IPS-15b (cell line): ENCODE results near the gene SPP1.
"Not testable (repeated sequence)": the region's sequence is repeated elsewhere in the genome, so short reads cannot be mapped to it uniquely, and the experiment has no call there.

Source experiments
- H3K27me3 ChIP-seq: one replicate; pipeline ENCODE4 v1.6.1; 2013; ENCODE audit warnings: low read length; ENCODE audit not compliant: control insufficient read depth, insufficient read depth
- H3K36me3 ChIP-seq: one replicate; pipeline ENCODE4 v1.6.1; 2013; ENCODE audit warnings: low read length; ENCODE audit not compliant: control insufficient read depth, insufficient read depth
- H3K4me1 ChIP-seq: one replicate; pipeline ENCODE4 v1.6.1; 2013; ENCODE audit warnings: mild to moderate bottlenecking, low read length; ENCODE audit not compliant: control insufficient read depth, insufficient read depth
- H3K4me3 ChIP-seq: one replicate; pipeline ENCODE4 v1.5.1; 2013; ENCODE audit warnings: low read depth, low read length
- H3K9ac ChIP-seq: one replicate; pipeline ENCODE4 v1.6.1; 2013; ENCODE audit warnings: low read depth, mild to moderate bottlenecking, low read length
- H3K9me3 ChIP-seq: one replicate; pipeline ENCODE4 v1.6.1; 2013; ENCODE audit warnings: mild to moderate bottlenecking, low read length; ENCODE audit not compliant: control insufficient read depth, insufficient read depth

SPP1 gene

GRCh38 chr4:88014386-88014905 is 38.9 kb downstream of the SPP1 start:
- peaks cover 20% of the 10 kb centered on the region for H3K4me1 ChIP-seq
- no peaks in the 10 kb centered on the region for H3K27me3 ChIP-seq

GRCh38 chr4:88015659-88016295 is 40.3 kb downstream of the SPP1 start:
- H3K9me3 ChIP-seq, result no peaks in the 10 kb centered on the region
- H3K9ac ChIP-seq, result no peak overlapping the region
- no peak overlapping the region for H3K4me3 ChIP-seq
- H3K27me3 ChIP-seq, result no peaks in the 10 kb centered on the region
- H3K36me3 ChIP-seq, result no peaks in the 10 kb centered on the region
- peaks cover 14% of the 10 kb centered on the region for H3K4me1 ChIP-seq

More at GRCh38 chr4:88014386-88014905, 38.9 kb downstream of the SPP1 start:
- Histone ChIP-seq H3K36me3 (no peaks in the 10 kb centered on the region), H3K9me3 (no peaks in the 10 kb centered on the region), H3K9ac (no peak overlapping the region), H3K4me3 (no peak overlapping the region)

GRCh38 chr4:88017516-88018297 is 42.2 kb downstream of the SPP1 start:
- no peaks in the 10 kb centered on the region for H3K9me3 ChIP-seq
- no peak overlapping the region for H3K4me3 ChIP-seq
- H3K27me3 ChIP-seq, result no peaks in the 10 kb centered on the region
- H3K4me1 ChIP-seq, result peaks cover 10% of the 10 kb centered on the region
- H3K36me3 ChIP-seq, result peaks cover 4% of the 10 kb centered on the region
- no peak overlapping the region for H3K9ac ChIP-seq

- H3K9ac ChIP-seq, result no peak overlapping the region
- H3K27me3 ChIP-seq, result no peaks in the 10 kb centered on the region
- peaks cover 4% of the 10 kb centered on the region for H3K4me1 ChIP-seq
- no peak overlapping the region for H3K4me3 ChIP-seq
- peaks cover 4% of the 10 kb centered on the region for H3K36me3 ChIP-seq
- no peaks in the 10 kb centered on the region for H3K9me3 ChIP-seq
Measured at GRCh38 chr4:88018466-88018865, 43.0 kb downstream of the SPP1 start.

- H3K36me3 ChIP-seq, result peaks cover 4% of the 10 kb centered on the region
- H3K27me3 ChIP-seq, result no peaks in the 10 kb centered on the region
- no peaks in the 10 kb centered on the region for H3K4me1 ChIP-seq
- H3K9me3 ChIP-seq, result peaks cover 9% of the 10 kb centered on the region
- H3K9ac ChIP-seq, result no peak overlapping the region
- no peak overlapping the region for H3K4me3 ChIP-seq
Measured at GRCh38 chr4:88021824-88022223, 46.3 kb downstream of the SPP1 start.

GRCh38 chr4:88022289-88022688 is 46.8 kb downstream of the SPP1 start:
- no peak overlapping the region for H3K9ac ChIP-seq
- H3K36me3 ChIP-seq, result peaks cover 7% of the 10 kb centered on the region
- H3K4me1 ChIP-seq, result no peaks in the 10 kb centered on the region
- H3K27me3 ChIP-seq, result no peaks in the 10 kb centered on the region
- no peak overlapping the region for H3K4me3 ChIP-seq
- peaks cover 9% of the 10 kb centered on the region for H3K9me3 ChIP-seq

GRCh38 chr4:88025868-88026661 is 50.6 kb downstream of the SPP1 start:
- not testable (repeated sequence) for H3K9me3 ChIP-seq, H3K4me3 ChIP-seq
- H3K36me3 ChIP-seq, result peaks cover 12% of the 10 kb centered on the region

GRCh38 chr4:88027611-88028608 is 52.4 kb downstream of the SPP1 start:
- H3K27me3 ChIP-seq, result no peaks in the 10 kb centered on the region
- H3K9me3 ChIP-seq, result peaks cover 9% of the 10 kb centered on the region
- no peaks in the 10 kb centered on the region for H3K4me1 ChIP-seq
- no peak overlapping the region for H3K4me3 ChIP-seq
- no peak overlapping the region for H3K9ac ChIP-seq
- peaks cover 8% of the 10 kb centered on the region for H3K36me3 ChIP-seq

More at GRCh38 chr4:88025868-88026661, 50.6 kb downstream of the SPP1 start:
- H3K9ac ChIP-seq, H3K27me3 ChIP-seq, H3K4me1 ChIP-seq: not testable (repeated sequence)

GRCh38 chr4:88028946-88029345 is 53.4 kb downstream of the SPP1 start:
- Histone ChIP-seq H3K9ac (no peak overlapping the region), H3K27me3 (no peaks in the 10 kb centered on the region), H3K36me3 (peaks cover 8% of the 10 kb centered on the region), H3K4me3 (no peak overlapping the region), H3K9me3 (peaks cover 9% of the 10 kb centered on the region), H3K4me1 (no peaks in the 10 kb centered on the region)

- Histone ChIP-seq H3K4me1 (no peaks in the 10 kb centered on the region), H3K36me3 (peaks cover 8% of the 10 kb centered on the region), H3K9ac (no peak overlapping the region), H3K9me3 (peaks cover 9% of the 10 kb centered on the region), H3K27me3 (no peaks in the 10 kb centered on the region), H3K4me3 (no peak overlapping the region)
Measured at GRCh38 chr4:88029556-88029955, 54.0 kb downstream of the SPP1 start.
